ENCODE measurements around the gene SYTL1. TPM values are rescaled to one million over a fixed set of nuclear protein-coding genes. Genes with fewer than 3 reads are reported as not detected.

SYTL1 gene
- total RNA-seq, 1 donor from 2014 or later, result 3.5 TPM

GRCh38 chr1:27358038-27358927, 16.5 kb downstream of the SYTL1 start:
- intact Hi-C loops (cut with DNase I), result loop anchor here (5.0 kb wide), 1 partner anchor 34 kb away; the partner anchor contains the start of gene GPR3
- DNase-seq (ENCODE audit: low spot score) (no peak), ATAC-seq (no peak)

GRCh38 chr1:27358928-27359313, 17.1 kb downstream of the SYTL1 start:
- no peak for DNase-seq (ENCODE audit: low spot score)
- no peak for ATAC-seq
- intact Hi-C loops (cut with DNase I), result loop anchor here (5.0 kb wide), 1 partner anchor 33 kb away; the partner anchor contains the start of gene GPR3

- DNase-seq (ENCODE audit: low spot score) (no peak), ATAC-seq (no peak)
- intact Hi-C loops (cut with DNase I), result loop anchor here (5.0 kb wide), 1 partner anchor 33 kb away; the partner anchor contains the start of gene GPR3
Observed at GRCh38 chr1:27359822-27360158, 18.0 kb downstream of the SYTL1 start.

- ATAC-seq (no peak), DNase-seq (ENCODE audit: low spot score) (no peak)
- intact Hi-C loops (cut with DNase I), result no loop called here
Observed at GRCh38 chr1:27360159-27361043, 18.6 kb downstream of the SYTL1 start.

GRCh38 chr1:27361044-27361402, 19.2 kb downstream of the SYTL1 start:
- no peak for ATAC-seq
- no peak for DNase-seq (ENCODE audit: low spot score)
- intact Hi-C loops (cut with DNase I), result no loop called here

- ATAC-seq, result no peak
- no peak for DNase-seq (ENCODE audit: low spot score)
- intact Hi-C loops (cut with DNase I), result no loop called here
Observed at GRCh38 chr1:27361553-27361952, 19.7 kb downstream of the SYTL1 start.

GRCh38 chr1:27363766-27364695, 22.2 kb downstream of the SYTL1 start:
- no peak for DNase-seq (ENCODE audit: low spot score)
- intact Hi-C loops (cut with DNase I), result no loop called here

GRCh38 chr1:27364696-27365371, 23.0 kb downstream of the SYTL1 start:
- intact Hi-C loops (cut with DNase I), result no loop called here
- ATAC-seq, result no peak
- DNase-seq (ENCODE audit: low spot score), result no peak

More at GRCh38 chr1:27363766-27364695, 22.2 kb downstream of the SYTL1 start:
- ATAC-seq, result no peak

- ATAC-seq (peak; percentile 88), DNase-seq (ENCODE audit: low spot score) (peak; percentile 95)
- intact Hi-C loops (cut with DNase I), result no loop called here
Observed at GRCh38 chr1:27365372-27366112, 23.7 kb downstream of the SYTL1 start.

GRCh38 chr1:27366113-27366410, 24.2 kb downstream of the SYTL1 start:
- intact Hi-C loops (cut with DNase I), result no loop called here
- peak; percentile 65 for ATAC-seq
- DNase-seq (ENCODE audit: low spot score), result peak; percentile 93

GRCh38 chr1:27366411-27367159, 24.8 kb downstream of the SYTL1 start, which contains the start of gene MAP3K6:
TSS of gene MAP3K6 (minus strand) at chr1:27366961. CDS start at chr1:27366597, 364 bp downstream.
- ATAC-seq, result peak; percentile 86
- DNase-seq (ENCODE audit: low spot score), result peak; percentile 90
- intact Hi-C loops (cut with DNase I), result no loop called here

GRCh38 chr1:27367160-27367650, 25.4 kb downstream of the SYTL1 start:
- no peak for DNase-seq (ENCODE audit: low spot score)
- ATAC-seq, result no peak
- intact Hi-C loops (cut with DNase I), result no loop called here

GRCh38 chr1:27368869-27369582, 27.2 kb downstream of the SYTL1 start:
- intact Hi-C loops (cut with DNase I), result no loop called here
- no peak for DNase-seq (ENCODE audit: low spot score)

GRCh38 chr1:27372022-27372807, 30.4 kb downstream of the SYTL1 start:
- DNase-seq (ENCODE audit: low spot score) (no peak), ATAC-seq (no peak)
- intact Hi-C loops (cut with DNase I), result no loop called here

More at GRCh38 chr1:27368869-27369582, 27.2 kb downstream of the SYTL1 start:
- ATAC-seq, result no peak
